Activated T-helper 1 cell treated with anti-CD3 and anti-CD28 coated beads, Interleukin-2, amount 50 U/mL, for 16 hours (primary cell): ENCODE measurements around the gene SGK2.
A peak's percentile ranks its signal among the peaks of the same experiment; 100 is the strongest.

Experiments
- DNase-seq, 2 donors: peaks; one replicate each; pipeline ENCODE4 v3.0.0-alpha.2; 2020; ENCODE audit warnings: low read depth in 1 of 2, low spot score in 1 of 2

Gene SGK2

DNA sequence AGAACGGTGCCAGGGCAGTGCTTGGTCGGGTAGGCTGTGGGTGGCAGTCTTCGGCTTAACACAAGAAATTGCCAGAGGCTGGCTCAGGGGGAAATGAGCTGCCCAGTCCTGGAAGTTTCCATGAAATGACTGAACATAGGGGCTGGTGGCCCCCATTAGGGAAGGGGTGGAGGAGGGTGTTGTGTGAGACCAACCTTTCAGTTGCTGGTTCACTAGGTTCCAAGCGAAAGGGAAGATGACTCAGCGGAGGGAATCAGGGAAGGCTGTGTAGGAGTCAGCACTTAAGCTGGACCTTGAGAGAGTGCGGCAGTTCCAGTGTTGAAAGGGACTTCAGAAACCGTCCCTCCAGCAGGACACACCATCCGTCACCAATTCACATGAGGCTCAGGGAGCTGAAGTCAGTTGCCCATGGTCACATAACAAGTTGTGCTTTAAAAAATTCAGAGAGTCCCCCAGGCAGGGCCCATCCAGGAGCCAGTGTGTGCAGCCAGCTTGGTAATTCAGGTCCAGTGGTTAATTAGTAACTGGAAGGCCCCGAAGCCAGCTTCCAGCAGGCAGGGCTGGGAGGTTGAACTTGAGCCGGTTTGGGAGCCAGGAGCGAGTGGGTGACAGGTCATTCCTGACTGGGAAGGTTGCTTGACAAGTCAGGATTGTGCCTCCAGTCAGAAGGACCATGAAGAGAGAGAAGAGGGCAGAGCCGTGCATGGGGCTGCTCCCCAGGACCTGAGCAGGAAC is at the start of gene SGK2:
SGK2 (plus strand) TSS at position 616 of the 735 bp plus-strand sequence. CDS start 7,469 bp downstream, outside the sequence.
- no peak for DNase-seq

- DNase-seq = no peak
These were observed 46.9 kb upstream of the SGK2 start for GRCh38 chr20:43511879-43512278.

GRCh38 chr20:43513372-43513930 is 45.4 kb upstream of the SGK2 start:
- no peak for DNase-seq

DNA sequence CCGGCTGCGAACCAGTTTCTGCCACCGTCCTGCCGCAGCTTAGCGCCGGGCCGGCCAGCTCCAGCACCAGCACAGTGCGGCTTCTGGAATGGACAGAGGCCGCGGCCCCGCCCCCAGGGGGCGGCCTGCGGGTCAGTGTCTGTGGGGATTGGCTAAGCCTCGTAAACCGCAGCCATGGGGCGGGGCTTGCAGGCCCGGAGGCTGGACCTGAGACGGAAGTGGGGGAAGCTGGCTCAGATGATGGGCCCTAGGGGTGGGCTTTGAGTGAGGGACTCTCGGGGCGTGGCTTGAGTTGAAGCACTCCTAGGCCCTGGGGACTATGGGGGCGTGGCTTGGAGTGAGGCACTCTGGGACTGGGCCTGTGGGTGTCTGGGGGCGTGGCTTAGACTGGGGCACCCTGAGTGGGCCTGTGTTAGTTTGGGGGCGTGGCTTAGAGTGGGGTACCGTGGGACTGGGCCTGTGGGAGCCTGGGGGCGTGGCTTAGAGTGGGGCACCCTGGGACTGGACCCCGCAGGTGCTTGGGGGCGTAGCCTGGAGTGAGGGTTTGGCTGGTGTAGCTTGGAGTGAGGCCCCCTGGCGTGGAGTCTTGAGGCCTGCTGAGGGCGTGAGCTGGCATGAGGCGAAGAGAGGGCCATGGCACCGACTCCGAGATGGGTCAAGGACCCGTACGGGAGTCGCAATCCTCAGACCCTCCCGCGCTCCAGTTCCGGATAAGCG is 44.7 kb upstream of the SGK2 start:
- DNase-seq = peak; percentile 65 to 81

GRCh38 chr20:43514648-43514999 is 44.2 kb upstream of the SGK2 start:
- no peak for DNase-seq

DNA sequence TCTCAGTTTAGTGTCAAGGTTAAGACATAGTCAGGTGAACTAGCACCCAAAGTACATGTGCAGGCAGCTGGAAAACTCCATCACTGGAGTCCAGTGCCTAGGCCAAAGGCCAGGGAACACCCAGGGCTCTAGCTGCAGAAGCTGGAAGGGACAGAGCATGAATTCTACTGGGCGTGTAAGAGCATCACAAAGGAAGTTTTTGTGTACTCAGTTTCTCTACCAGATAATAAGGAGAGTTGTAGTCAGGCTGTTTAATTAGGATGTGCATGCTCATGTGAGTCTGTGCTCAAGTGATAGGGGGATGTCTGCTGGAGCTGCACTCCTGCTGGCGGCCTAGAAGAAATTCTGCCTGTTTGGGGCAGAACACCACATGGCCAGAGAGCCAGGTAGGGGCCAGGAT is 43.2 kb upstream of the SGK2 start:
- no peak for DNase-seq

- DNase-seq = no peak
These were observed 42.5 kb upstream of the SGK2 start for GRCh38 chr20:43516251-43516824.

DNA sequence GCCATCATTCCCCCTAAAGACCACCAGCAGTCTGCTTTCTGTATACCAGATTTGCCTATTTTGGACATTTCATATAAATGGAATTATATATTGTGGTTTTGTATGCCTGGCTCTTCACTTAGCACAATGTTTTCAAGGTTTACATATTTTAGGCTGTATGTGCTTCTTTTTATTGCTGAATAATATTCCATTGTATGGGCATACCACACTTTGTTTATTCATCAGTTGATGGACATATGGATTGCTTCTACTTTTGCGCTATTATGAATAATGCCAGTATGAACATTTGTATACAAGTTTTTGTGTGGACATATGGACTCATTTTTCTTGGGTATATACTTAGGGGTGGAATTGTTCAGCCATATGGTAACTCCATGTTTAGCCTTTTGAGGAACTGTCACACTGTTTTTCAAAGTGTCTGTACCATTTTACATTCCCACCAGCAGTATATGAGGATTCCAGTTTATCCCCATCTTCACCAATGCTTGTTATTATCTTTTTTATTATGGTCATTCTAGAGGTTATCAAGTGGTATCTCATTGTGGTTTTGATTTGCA is 38.7 kb upstream of the SGK2 start:
- DNase-seq = no peak

DNA sequence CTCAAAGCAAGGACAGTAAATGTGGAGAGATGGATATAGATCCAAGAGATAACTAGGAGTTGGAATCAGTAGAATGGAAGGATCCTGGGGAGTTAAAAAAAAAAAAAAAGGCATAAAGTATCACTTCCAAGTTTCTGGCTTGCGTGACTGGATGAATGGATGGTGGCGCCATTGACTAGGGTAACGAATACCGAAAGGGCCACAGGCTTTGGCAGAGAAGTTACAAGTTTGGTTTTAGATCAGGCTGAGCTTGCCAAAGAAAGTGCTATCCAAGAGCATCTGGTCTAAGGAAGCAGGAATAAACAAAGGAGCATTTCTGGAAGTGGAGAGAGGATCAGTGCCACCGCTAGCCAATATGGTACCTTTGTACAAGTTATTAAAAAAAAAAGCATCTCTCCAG is 33.8 kb upstream of the SGK2 start:
- no peak for DNase-seq

GRCh38 chr20:43528258-43528875 is 30.5 kb upstream of the SGK2 start:
- DNase-seq = no peak

DNA sequence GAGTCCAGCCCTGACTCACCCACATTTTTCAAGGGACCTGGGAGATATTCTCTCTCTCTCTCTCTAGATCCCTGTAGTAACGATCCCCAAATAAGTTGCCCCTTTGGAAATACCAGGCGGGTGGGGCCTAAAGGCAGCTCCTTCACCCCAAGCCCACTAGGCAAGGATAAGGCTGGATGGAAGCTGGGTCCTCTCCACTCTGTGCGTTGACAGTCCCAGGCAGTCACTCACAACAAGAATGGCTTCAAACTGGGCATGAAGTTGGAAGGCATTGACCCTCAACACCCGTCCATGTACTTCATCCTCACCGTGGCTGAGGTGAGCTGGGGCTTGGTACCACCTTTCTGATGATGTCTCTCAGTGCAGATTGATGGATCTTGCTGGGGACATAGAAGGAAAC is 29.8 kb upstream of the SGK2 start:
- no peak for DNase-seq

DNA sequence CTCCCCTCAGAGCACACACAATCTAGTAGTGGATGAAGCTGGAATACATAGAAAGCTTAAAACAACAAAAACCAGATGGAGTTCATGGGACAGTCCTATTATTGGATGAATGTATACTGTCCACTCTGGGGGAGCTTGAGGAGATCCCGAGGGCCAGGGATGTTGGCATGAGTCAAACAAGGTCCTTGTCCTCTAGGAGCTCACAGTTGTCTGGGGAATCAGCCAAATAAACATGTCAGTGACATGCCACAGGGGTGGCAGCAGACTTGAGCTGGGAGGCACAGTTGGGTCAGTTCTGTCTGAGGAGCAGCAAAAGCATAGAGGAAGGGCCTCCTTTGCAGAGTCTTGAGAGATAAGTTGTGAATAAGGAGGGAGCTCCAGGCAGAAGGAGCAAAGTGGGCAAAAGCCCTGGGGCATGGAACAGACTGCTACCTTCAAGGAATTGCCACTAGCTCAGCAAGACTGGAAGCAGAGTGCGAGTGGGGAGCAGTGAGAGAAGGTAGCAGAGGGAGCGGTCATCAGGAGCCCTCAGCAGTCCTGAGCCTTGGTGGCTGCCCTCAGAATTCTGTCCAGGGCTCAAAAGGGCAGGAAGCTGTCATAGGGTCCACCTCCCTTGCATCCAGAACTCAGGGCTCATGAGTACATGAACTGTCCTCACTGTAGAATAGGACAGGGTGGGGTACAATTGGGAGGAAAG is 29.2 kb upstream of the SGK2 start:
- no peak for DNase-seq

GRCh38 chr20:43530321-43531090 is 28.3 kb upstream of the SGK2 start:
- no peak for DNase-seq

DNA sequence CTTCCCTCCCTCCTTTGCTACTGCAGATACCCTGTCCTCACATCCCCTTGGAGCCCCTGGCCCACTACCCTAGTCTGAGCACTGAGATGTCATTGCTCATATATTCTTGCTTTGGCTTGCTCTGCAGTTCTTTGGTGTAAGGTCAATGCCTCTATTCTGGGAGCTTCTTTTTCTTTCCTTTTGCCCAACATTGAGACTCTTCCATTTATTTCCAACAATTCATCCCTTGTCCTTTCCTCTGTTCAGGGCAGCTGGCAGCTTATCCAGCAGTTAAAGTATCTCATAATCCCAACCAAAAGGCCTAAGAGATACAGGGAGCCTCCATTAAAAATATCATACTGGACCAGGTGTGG is 27.8 kb upstream of the SGK2 start:
- no peak for DNase-seq

DNA sequence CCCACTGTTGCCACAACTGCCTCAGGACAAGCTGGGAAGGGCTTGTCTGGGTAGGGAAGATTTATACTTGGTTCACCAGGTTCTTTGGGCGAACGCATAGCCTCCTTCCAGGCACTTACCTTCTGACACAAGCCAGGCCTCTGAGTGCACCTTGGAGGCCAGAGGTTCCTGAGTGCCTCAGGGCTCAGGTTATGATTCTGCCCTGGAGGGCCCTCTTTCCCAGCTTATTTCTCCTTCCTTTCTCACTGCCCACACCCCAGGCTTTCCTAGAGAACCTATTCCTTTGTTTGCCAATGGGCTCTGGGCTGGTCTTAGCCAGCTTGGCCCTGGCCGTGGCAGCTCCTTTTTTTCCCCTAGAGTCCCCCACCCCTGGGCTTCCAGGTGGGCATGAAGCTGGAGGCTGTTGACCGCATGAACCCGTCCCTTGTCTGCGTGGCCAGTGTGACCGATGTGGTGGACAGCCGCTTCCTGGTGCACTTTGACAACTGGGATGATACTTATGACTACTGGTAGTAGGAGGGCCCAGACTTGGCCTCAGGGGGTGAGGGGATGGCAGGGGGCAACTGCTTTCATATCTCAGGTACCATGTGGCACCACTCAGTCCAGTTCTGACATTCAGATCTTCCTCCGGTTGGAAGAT is 26.3 kb upstream of the SGK2 start:
- DNase-seq = no peak

GRCh38 chr20:43533060-43533459 is 25.8 kb upstream of the SGK2 start:
- no peak for DNase-seq

DNA sequence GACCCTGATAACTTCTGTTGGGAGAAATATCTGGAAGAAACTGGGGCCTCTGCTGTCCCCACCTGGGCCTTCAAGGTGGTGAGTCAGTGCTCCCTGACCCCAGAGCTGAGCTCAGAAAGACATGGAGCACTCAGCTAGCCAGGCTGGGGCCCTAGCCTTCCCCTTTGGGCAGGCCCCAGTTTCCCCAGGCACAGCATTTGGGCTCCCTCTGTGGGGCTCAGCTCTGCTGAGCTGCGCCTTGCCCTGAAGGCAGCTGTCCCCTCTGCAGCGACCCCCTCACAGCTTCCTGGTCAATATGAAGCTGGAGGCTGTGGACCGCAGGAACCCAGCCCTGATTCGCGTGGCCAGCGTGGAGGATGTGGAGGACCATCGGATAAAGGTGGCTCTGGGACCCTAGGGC is 24.8 kb upstream of the SGK2 start:
- DNase-seq = no peak

DNA sequence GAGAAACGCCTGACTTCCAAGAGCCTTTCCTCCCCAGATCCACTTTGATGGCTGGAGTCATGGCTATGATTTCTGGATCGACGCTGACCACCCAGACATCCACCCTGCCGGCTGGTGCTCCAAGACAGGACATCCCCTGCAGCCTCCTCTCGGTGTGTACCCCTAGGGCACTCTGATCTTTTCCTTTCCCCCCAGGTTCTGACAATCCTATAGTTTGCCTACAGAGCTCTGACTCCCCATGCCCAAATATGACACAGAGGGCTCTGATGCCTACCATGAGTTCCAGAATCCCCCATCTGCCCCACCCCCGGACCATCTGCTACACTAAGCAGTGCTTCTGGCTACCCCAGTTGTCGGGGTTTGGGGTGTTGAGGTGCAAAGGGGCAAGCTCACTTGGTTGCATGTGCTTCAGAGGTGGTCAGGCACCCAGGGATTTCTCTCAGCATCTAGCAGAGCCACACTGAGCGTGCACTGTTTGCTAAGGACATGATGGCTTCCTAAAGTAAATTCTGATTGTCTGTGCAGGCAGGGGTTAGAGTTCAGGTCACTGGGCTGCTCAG is 24.0 kb upstream of the SGK2 start:
- no peak for DNase-seq

DNA sequence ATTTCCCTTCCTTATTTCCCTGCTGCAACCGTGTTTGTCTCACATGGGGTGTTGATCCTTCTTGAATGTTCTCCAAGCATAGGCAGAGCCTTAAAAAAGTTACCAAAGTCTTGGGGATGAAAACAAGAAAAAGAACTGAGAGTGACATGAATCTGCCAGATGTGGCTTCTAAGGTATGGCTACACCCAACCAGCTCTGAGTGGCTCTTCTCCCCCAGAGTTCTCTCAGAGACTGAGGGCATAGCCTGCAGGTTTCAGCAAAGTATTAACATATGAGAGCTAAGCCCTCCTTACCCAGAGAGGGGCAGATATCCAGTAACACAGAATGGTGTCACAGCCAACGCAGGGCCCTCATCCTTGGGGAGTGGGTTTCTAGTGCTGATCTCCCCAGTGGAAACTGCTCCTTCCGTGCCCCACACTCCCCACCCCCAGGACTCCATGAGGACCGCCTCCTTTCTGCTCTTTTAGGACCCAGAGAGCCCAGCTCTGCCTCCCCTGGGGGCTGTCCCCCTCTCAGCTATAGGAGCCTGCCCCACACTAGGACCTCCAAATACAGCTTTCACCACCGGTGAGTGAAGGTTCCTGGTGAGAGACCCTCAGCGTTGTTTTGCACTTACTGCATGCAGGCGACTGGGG is 23.3 kb upstream of the SGK2 start:
- no peak for DNase-seq
